ENCODE results near the gene DEDD.
"Not testable (repeated sequence)": the region's sequence is repeated elsewhere in the genome, so short reads cannot be mapped to it uniquely, and the experiment has no call there.

- TF ChIP-seq POLR2A (IDR thresholded peaks at IDR 0.05) = not testable (repeated sequence)
- TF ChIP-seq, protein P1, sequence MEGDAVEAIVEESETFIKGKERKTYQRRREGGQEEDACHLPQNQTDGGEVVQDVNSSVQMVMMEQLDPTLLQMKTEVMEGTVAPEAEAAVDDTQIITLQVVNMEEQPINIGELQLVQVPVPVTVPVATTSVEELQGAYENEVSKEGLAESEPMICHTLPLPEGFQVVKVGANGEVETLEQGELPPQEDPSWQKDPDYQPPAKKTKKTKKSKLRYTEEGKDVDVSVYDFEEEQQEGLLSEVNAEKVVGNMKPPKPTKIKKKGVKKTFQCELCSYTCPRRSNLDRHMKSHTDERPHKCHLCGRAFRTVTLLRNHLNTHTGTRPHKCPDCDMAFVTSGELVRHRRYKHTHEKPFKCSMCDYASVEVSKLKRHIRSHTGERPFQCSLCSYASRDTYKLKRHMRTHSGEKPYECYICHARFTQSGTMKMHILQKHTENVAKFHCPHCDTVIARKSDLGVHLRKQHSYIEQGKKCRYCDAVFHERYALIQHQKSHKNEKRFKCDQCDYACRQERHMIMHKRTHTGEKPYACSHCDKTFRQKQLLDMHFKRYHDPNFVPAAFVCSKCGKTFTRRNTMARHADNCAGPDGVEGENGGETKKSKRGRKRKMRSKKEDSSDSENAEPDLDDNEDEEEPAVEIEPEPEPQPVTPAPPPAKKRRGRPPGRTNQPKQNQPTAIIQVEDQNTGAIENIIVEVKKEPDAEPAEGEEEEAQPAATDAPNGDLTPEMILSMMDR (IDR thresholded peaks at IDR 0.05) = not testable (repeated sequence)
These were observed 16.5 kb downstream of the DEDD start for GRCh38 chr1:161115961-161116360.

All from uterus (tissue), 2 donors.